ENCODE measurements around the gene BBS10.

The BBS10 gene

DNA sequence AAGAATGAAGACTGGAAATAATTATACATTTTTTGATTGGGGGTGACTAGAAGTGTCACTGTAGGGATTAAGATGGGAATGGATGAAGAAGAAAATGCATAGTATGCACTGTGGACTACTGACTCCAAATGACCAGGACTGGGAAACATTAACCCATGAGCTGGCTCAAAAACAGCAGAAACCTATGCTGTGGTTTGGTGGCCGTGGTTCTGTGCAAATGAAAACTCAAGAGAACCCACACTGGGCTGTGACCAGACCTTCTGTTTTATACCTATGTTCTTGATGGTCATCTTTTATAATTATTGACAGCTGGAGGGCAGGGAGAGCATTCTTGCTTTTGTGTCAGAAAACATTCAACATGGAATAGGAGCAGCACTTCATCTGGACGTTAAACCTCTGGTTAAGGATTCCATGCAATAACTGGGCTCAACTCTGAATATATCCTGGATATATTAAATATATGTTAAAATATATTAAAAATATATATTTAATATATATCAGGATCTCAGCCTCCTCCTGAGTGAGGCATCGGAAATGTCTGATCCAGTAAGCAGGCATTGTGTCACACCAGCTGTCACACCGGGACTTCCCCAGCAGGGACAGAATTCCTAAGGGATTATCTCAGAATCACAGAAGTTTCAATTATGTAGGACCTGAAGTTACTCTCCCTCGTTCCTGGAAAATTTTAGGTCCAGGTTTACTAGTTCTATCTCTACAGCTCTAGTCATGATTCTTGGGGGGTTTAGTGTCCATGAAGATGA is 48.5 kb downstream of the BBS10 start:
- Histone ChIP-seq H3K27me3 (ENCODE audit: control insufficient read depth, insufficient read depth, low read length) (no peaks in the 10 kb centered on the region), H3K36me3 (ENCODE audit: control insufficient read depth, insufficient read depth, low read length) (no peaks in the 10 kb centered on the region), H3K27ac (ENCODE audit: low read depth, low read length) (no peak overlapping the region), H3K4me1 (ENCODE audit: control insufficient read depth, insufficient read depth, low read length) (no peaks in the 10 kb centered on the region), H3K9ac (ENCODE audit: low read length) (no peak overlapping the region), H3K4me3 (ENCODE audit: low read length) (no peak overlapping the region)
